GM20431 (cell line): Measurements from ENCODE around the gene PRKCH.
"Not testable (repeated sequence)": the region's sequence is repeated elsewhere in the genome, so short reads cannot be mapped to it uniquely, and the experiment has no call there.

ENCODE experiments used
- in situ Hi-C: fragments of 300-500 bp; cut with MseI, MboI; formaldehyde crosslinking; loops from one replicate; pipeline ENCODE4 v1.15.0; 2020; ENCODE audit warnings: low sequenced_read_pairs; ENCODE audit not compliant: unreplicated experiment

PRKCH gene

GRCh38 chr14:61386173-61386772 lies 64.9 kb downstream of the PRKCH start:
- in situ Hi-C loops = no loop called here

GRCh38 chr14:61387076-61387475 lies 65.7 kb downstream of the PRKCH start:
- in situ Hi-C loops = no loop called here

GRCh38 chr14:61388173-61388975 lies 67.0 kb downstream of the PRKCH start:
- in situ Hi-C loops = no loop called here

- in situ Hi-C loops = no loop called here
Observed at GRCh38 chr14:61388976-61389576, 67.7 kb downstream of the PRKCH start.

GRCh38 chr14:61391119-61391518 lies 69.7 kb downstream of the PRKCH start:
- in situ Hi-C loops = no loop called here

GRCh38 chr14:61392297-61392696 lies 70.9 kb downstream of the PRKCH start:
- in situ Hi-C loops = no loop called here

- in situ Hi-C loops = no loop called here
Observed at GRCh38 chr14:61394542-61394941, 73.2 kb downstream of the PRKCH start.

- in situ Hi-C loops = no loop called here
Observed at GRCh38 chr14:61395115-61395725, 73.8 kb downstream of the PRKCH start.

- in situ Hi-C loops = no loop called here
Observed at GRCh38 chr14:61396279-61396678, 74.9 kb downstream of the PRKCH start.

- in situ Hi-C loops = no loop called here
Observed at GRCh38 chr14:61396694-61397093, 75.3 kb downstream of the PRKCH start.

- in situ Hi-C loops = no loop called here
Observed at GRCh38 chr14:61397615-61398014, 76.2 kb downstream of the PRKCH start.

- in situ Hi-C loops = no loop called here
Observed at GRCh38 chr14:61398221-61398620, 76.8 kb downstream of the PRKCH start.

- in situ Hi-C loops = no loop called here
Observed at GRCh38 chr14:61399365-61399764, 78.0 kb downstream of the PRKCH start.

- in situ Hi-C loops = no loop called here
Observed at GRCh38 chr14:61401461-61401860, 80.1 kb downstream of the PRKCH start.

GRCh38 chr14:61403411-61403810 lies 82.0 kb downstream of the PRKCH start:
- in situ Hi-C loops = no loop called here

GRCh38 chr14:61404637-61405036 lies 83.3 kb downstream of the PRKCH start:
- in situ Hi-C loops = no loop called here

- in situ Hi-C loops = no loop called here
Observed at GRCh38 chr14:61406198-61406597, 84.8 kb downstream of the PRKCH start.

GRCh38 chr14:61406675-61407074 lies 85.3 kb downstream of the PRKCH start:
- in situ Hi-C loops = no loop called here

GRCh38 chr14:61408498-61408897 lies 87.1 kb downstream of the PRKCH start:
- in situ Hi-C loops = no loop called here

- in situ Hi-C loops = no loop called here
Observed at GRCh38 chr14:61409782-61410181, 88.4 kb downstream of the PRKCH start.

GRCh38 chr14:61415934-61416333 lies 94.6 kb downstream of the PRKCH start:
- in situ Hi-C loops = not testable (repeated sequence)
